ENCODE measurements around the gene MTURN.
"Not testable (repeated sequence)": the region's sequence is repeated elsewhere in the genome, so short reads cannot be mapped to it uniquely, and the experiment has no call there.

MTURN gene
- total RNA-seq = 23.6 reads per million, percentile 50 among the genes with 10 or more reads in this experiment

GRCh38 chr7:30134611-30135300 is at the start of gene MTURN:
Gene MTURN, plus strand, starts transcription at chr7:30134986. Its CDS starts 151 bp downstream, at chr7:30135137.
- peak; percentile 87 for DNase-seq

- no peak for DNase-seq
Observed at GRCh38 chr7:30086529-30086928, 48.3 kb upstream of the MTURN start.

GRCh38 chr7:30087371-30087770 is 47.4 kb upstream of the MTURN start:
- no peak for DNase-seq

GRCh38 chr7:30088362-30088761 is 46.4 kb upstream of the MTURN start:
- DNase-seq = no peak

GRCh38 chr7:30090111-30090510 is 44.7 kb upstream of the MTURN start:
- no peak for DNase-seq

- DNase-seq = no peak
Observed at GRCh38 chr7:30091491-30091912, 43.3 kb upstream of the MTURN start.

GRCh38 chr7:30091987-30092386 is 42.8 kb upstream of the MTURN start:
- DNase-seq = no peak

GRCh38 chr7:30093420-30093952 is 41.3 kb upstream of the MTURN start:
- no peak for DNase-seq

GRCh38 chr7:30098599-30098998 is 36.2 kb upstream of the MTURN start:
- not testable (repeated sequence) for DNase-seq

- DNase-seq = no peak
Observed at GRCh38 chr7:30102281-30102680, 32.5 kb upstream of the MTURN start.

- no peak for DNase-seq
Observed at GRCh38 chr7:30104157-30104556, 30.6 kb upstream of the MTURN start.

- DNase-seq = no peak
Observed at GRCh38 chr7:30112103-30112713, 22.6 kb upstream of the MTURN start.

GRCh38 chr7:30113144-30113543 is 21.6 kb upstream of the MTURN start:
- no peak for DNase-seq

- DNase-seq = no peak
Observed at GRCh38 chr7:30114536-30115238, 20.1 kb upstream of the MTURN start.

GRCh38 chr7:30115709-30116297 is 19.0 kb upstream of the MTURN start:
- DNase-seq = no peak

- DNase-seq = no peak
Observed at GRCh38 chr7:30116771-30117170, 18.0 kb upstream of the MTURN start.

- DNase-seq = no peak
Observed at GRCh38 chr7:30117896-30118295, 16.9 kb upstream of the MTURN start.

GRCh38 chr7:30119890-30120577 is 14.8 kb upstream of the MTURN start:
- DNase-seq = no peak

- no peak for DNase-seq
Observed at GRCh38 chr7:30133736-30134610, 813 bp upstream of the MTURN start.

GRCh38 chr7:30135301-30136116 is 723 bp downstream of the MTURN start:
- peak; percentile 40 for DNase-seq
